ENCODE data around the gene MAPK8.

The MAPK8 gene

GRCh38 chr10:48451969-48452878, 145.7 kb downstream of the MAPK8 start:
- DNase-seq, result no peak

DNA sequence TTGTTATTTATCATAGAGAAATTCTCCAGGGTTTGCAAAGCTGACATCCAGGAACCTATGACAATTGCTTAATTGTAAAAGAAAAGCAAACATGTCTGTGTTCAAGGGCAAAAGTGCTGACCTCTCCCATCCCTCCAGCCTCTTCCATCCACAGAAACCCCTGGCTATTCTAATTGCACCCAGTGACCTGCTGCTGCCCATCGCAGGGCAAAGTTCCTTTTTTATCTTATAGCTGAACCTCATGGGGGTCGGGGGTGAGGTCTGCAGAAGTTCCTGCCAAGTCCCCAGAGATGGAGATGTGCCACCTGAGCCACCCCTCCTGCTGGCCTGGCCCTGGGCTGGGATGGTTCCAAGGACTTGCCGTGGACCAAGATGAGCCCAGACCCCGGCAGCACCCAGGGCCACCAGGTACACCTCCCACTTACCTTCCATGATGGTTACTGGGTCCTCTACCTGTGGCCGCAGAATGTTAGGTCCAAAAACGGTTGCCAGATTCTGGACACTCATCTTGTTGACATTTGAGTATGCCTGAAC, 146.5 kb downstream of the MAPK8 start:
- DNase-seq, result no peak

GRCh38 chr10:48453451-48454301, 147.2 kb downstream of the MAPK8 start:
- DNase-seq, result no peak

- no peak for DNase-seq
Measured at GRCh38 chr10:48454302-48455054, 148.0 kb downstream of the MAPK8 start.

GRCh38 chr10:48455055-48455391, 148.5 kb downstream of the MAPK8 start:
- no peak for DNase-seq

- no peak for DNase-seq
Measured at GRCh38 chr10:48455392-48456151, 149.1 kb downstream of the MAPK8 start.

DNA sequence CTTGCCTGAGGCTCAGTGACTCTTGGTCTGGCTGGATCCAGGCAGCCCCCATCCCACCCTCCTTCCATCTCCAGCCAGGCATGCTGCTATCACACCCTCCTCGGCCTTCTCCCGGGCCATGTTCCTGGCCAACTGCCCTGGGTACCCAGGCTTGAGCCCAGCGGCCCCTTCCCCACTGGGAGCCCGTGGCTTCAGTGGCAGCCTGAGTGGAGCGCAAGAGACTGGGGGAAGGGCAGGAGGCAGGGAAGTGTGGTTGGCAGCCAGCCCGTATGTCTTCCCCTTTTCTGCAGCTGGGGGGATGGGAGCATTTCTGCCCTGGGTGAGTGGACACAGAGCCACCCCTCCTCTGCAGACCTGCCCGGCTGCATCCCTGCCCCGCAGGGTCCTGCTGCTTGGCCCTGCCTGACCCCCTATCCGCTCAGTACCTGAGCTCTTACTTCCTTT, 149.9 kb downstream of the MAPK8 start:
- peak; percentile 87 to 93 for DNase-seq

- DNase-seq, result peak; percentile 80 to 87
Measured at GRCh38 chr10:48456808-48457761, 150.6 kb downstream of the MAPK8 start.

GRCh38 chr10:48457949-48458661, 151.6 kb downstream of the MAPK8 start:
- no peak for DNase-seq

DNA sequence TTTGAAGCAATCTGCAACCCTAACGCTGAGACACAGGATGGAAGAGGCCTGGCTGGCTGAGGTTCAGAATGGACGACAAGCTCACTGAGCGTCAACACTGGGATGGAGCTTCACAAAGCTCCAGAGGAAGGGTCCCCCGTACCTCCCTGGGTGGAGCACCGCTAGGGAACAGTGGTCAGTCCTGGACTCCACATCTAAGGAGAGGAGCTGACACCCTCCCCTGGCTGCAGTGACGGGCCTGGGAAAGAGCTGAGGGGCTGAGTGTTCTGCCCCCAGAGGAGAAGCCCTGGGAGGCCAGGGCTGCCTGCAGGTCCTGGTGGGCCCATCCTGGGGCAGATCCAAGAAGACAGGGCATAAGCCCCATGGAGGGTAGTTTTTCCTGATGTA, 152.2 kb downstream of the MAPK8 start:
- DNase-seq, result no peak

GRCh38 chr10:48459270-48460150, 153.0 kb downstream of the MAPK8 start:
- peak; percentile 47 to 64 for DNase-seq

GRCh38 chr10:48460182-48460581, 153.7 kb downstream of the MAPK8 start:
- no peak for DNase-seq

- no peak for DNase-seq
Measured at GRCh38 chr10:48461623-48462481, 155.4 kb downstream of the MAPK8 start.

DNA sequence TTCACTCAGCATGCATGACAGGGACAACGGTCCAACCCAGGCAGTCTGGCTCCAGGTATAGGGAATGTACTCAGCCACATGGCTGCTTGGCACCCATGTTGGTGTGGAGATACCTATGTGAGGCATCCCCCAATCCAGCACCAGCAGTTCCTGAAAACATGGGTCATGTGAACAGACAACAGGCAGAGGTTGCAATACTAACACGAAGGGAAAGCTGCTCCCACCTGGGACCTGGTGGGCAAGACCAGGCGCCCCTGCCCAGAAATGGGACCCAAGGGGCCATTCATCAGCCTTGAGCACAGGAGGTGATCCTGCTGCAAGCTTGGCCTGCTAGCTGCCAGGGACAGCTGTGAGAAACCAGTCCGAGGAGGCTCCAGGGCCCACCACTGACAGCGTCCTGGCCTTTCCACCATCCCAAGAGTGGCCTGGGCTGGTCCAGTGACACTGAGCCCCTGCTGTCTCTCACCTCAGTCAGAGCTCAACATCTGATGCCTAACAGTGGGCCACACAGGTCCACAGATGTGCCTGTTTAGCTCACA, 156.1 kb downstream of the MAPK8 start:
- no peak for DNase-seq

- no peak for DNase-seq
Measured at GRCh38 chr10:48463318-48464003, 157.0 kb downstream of the MAPK8 start.

DNA sequence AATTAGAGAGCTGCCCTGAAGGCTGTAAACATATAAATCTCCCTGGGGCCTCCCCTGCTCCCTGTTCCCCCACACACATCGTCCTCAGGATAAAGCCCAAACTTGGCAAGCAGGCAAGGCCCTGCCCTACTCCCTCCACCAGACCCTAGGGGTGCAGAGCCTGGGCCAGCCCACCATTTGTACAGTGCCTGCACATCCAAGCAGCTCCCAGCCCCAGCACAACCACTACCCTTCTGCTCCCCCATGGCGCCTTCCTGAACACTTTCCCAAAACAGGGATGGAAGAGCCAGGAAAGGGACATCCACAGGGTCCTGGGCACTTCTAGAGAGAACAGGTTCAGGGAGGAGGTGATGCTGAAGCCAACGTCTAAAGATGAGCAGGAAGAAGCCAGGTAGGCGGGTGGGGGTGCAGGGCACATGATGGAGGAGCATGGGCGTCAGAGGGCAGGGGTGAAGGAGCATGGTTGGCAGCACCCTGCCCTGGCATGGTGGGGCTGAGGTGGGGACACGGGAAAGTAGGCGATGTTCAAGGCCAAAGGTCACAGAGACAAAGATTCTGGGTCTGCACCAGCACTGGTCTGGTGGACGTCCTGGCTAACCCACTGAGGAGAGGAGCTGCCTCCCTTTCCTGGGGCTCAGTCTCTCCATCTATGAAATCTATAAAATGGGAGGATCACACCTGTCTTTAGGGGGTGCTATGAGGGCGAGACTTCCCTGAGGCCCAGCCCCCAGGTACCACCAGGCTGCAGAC, 157.8 kb downstream of the MAPK8 start:
- no peak for DNase-seq
